Hepatic stellate cell (primary cell): ENCODE measurements around the gene ZNF248.
"Not testable (repeated sequence)": the region's sequence is repeated elsewhere in the genome, so short reads cannot be mapped to it uniquely, and the experiment has no call there.

Experiments
- DNase-seq: peaks from one replicate; pipeline ENCODE4 v3.0.0; 2011; ENCODE audit warnings: low spot score

The ZNF248 gene

GRCh38 chr10:37857287-37858211 is at the start of gene ZNF248:
Gene ZNF248 (minus strand): TSS chr10:37857610. CDS start chr10:37856310, 1,300 bp downstream.
- peak; percentile 93 for DNase-seq

- DNase-seq = no peak
These were observed 49.0 kb upstream of the ZNF248 start for GRCh38 chr10:37906382-37906781.

- DNase-seq = no peak
These were observed 39.0 kb upstream of the ZNF248 start for GRCh38 chr10:37896436-37896835.

GRCh38 chr10:37895674-37896073 is 38.3 kb upstream of the ZNF248 start:
- no peak for DNase-seq

GRCh38 chr10:37885850-37886249 is 28.4 kb upstream of the ZNF248 start:
- DNase-seq = no peak

- DNase-seq = no peak
These were observed 15.5 kb upstream of the ZNF248 start for GRCh38 chr10:37872955-37873354.

- DNase-seq = no peak
These were observed 14.9 kb upstream of the ZNF248 start for GRCh38 chr10:37872283-37872682.

GRCh38 chr10:37871568-37872251 is 14.3 kb upstream of the ZNF248 start:
- no peak for DNase-seq

GRCh38 chr10:37871143-37871542 is 13.7 kb upstream of the ZNF248 start:
- DNase-seq = no peak

GRCh38 chr10:37868796-37869195 is 11.4 kb upstream of the ZNF248 start:
- DNase-seq = no peak

- DNase-seq = no peak
These were observed 8.8 kb upstream of the ZNF248 start for GRCh38 chr10:37865957-37866803.

GRCh38 chr10:37865264-37865663 is 7.9 kb upstream of the ZNF248 start:
- no peak for DNase-seq

GRCh38 chr10:37860494-37861190 is 3.2 kb upstream of the ZNF248 start:
- DNase-seq = no peak

- DNase-seq = not testable (repeated sequence)
These were observed 1.9 kb upstream of the ZNF248 start for GRCh38 chr10:37859270-37859669.

- DNase-seq = peak; percentile 12
These were observed 526 bp downstream of the ZNF248 start for GRCh38 chr10:37856881-37857286.

- no peak for DNase-seq
These were observed 1.8 kb downstream of the ZNF248 start for GRCh38 chr10:37855636-37856035.

- DNase-seq = no peak
These were observed 2.8 kb downstream of the ZNF248 start for GRCh38 chr10:37854626-37855025.

- DNase-seq = no peak
These were observed 12.8 kb downstream of the ZNF248 start for GRCh38 chr10:37844644-37845043.

GRCh38 chr10:37839243-37839642 is 18.2 kb downstream of the ZNF248 start:
- no peak for DNase-seq

GRCh38 chr10:37831495-37832333 is 25.7 kb downstream of the ZNF248 start:
- no peak for DNase-seq

GRCh38 chr10:37826806-37827205 is 30.6 kb downstream of the ZNF248 start:
- no peak for DNase-seq
